Measurements from ENCODE around the gene LDHAL6B.

Gene LDHAL6B

GRCh38 chr15:59197454-59197853 lies 9.2 kb upstream of the LDHAL6B start:
- TF ChIP-seq CTCF (IDR thresholded peaks at IDR 0.05; ENCODE audit: borderline replicate concordance, control extremely low read depth, extremely low read depth, insufficient read depth, missing control alignments), result no peak
- DNase-seq (ENCODE audit: low spot score), result no peak
- in situ Hi-C loops (cut with MboI; ENCODE audit: low sequenced_read_pairs, unreplicated experiment), result no loop called here

GRCh38 chr15:59199626-59200465 lies 6.8 kb upstream of the LDHAL6B start:
- in situ Hi-C loops (cut with MboI; ENCODE audit: low sequenced_read_pairs, unreplicated experiment), result no loop called here
- no peak for TF ChIP-seq CTCF (IDR thresholded peaks at IDR 0.05; ENCODE audit: borderline replicate concordance, control extremely low read depth, extremely low read depth, insufficient read depth, missing control alignments)

GRCh38 chr15:59200560-59200959 lies 6.1 kb upstream of the LDHAL6B start:
- no peak for TF ChIP-seq CTCF (IDR thresholded peaks at IDR 0.05; ENCODE audit: borderline replicate concordance, control extremely low read depth, extremely low read depth, insufficient read depth, missing control alignments)
- no peak for DNase-seq (ENCODE audit: low spot score)
- in situ Hi-C loops (cut with MboI; ENCODE audit: low sequenced_read_pairs, unreplicated experiment), result no loop called here

More at GRCh38 chr15:59199626-59200465, 6.8 kb upstream of the LDHAL6B start:
- DNase-seq (ENCODE audit: low spot score), result no peak

- no peak for TF ChIP-seq CTCF (IDR thresholded peaks at IDR 0.05; ENCODE audit: borderline replicate concordance, control extremely low read depth, extremely low read depth, insufficient read depth, missing control alignments)
- in situ Hi-C loops (cut with MboI; ENCODE audit: low sequenced_read_pairs, unreplicated experiment), result no loop called here
These were observed 3.6 kb upstream of the LDHAL6B start for GRCh38 chr15:59203008-59203407.

GRCh38 chr15:59203657-59204056 lies 3.0 kb upstream of the LDHAL6B start:
- in situ Hi-C loops (cut with MboI; ENCODE audit: low sequenced_read_pairs, unreplicated experiment), result no loop called here
- TF ChIP-seq CTCF (IDR thresholded peaks at IDR 0.05; ENCODE audit: borderline replicate concordance, control extremely low read depth, extremely low read depth, insufficient read depth, missing control alignments), result no peak
- DNase-seq (ENCODE audit: low spot score), result no peak

More at GRCh38 chr15:59203008-59203407, 3.6 kb upstream of the LDHAL6B start:
- no peak for DNase-seq (ENCODE audit: low spot score)

GRCh38 chr15:59205839-59206622 lies 612 bp upstream of the LDHAL6B start:
- peak; percentile 48 for DNase-seq (ENCODE audit: low spot score)
- TF ChIP-seq CTCF (IDR thresholded peaks at IDR 0.05; ENCODE audit: borderline replicate concordance, control extremely low read depth, extremely low read depth, insufficient read depth, missing control alignments), result no peak
- in situ Hi-C loops (cut with MboI; ENCODE audit: low sequenced_read_pairs, unreplicated experiment), result no loop called here

All from GM13976 (cell line).